Stimulated activated CD4-positive, alpha-beta T cell treated with anti-CD3 and anti-CD28 coated beads, TNF-alpha, amount 100 ng/mL, for 24 hours (primary cell): ENCODE measurements around the gene GPRC5B.

Experiments used
- DNase-seq, 3 experiments: peaks; one replicate each; pipeline ENCODE4 v3.0.0-alpha.2; 2020; ENCODE audit warnings: low read depth in 3 of 3

GPRC5B gene

GRCh38 chr16:19844945-19845641 is 39.6 kb downstream of the GPRC5B start:
- DNase-seq = no peak

- DNase-seq = no peak
Observed at GRCh38 chr16:19843371-19843770, 41.3 kb downstream of the GPRC5B start.

GRCh38 chr16:19842426-19843157 is 42.1 kb downstream of the GPRC5B start:
- DNase-seq = no peak

GRCh38 chr16:19841184-19841583 is 43.5 kb downstream of the GPRC5B start:
- DNase-seq = no peak

GRCh38 chr16:19840524-19841110 is 44.0 kb downstream of the GPRC5B start:
- DNase-seq = no peak

- no peak for DNase-seq
Observed at GRCh38 chr16:19837984-19838707, 46.5 kb downstream of the GPRC5B start.

GRCh38 chr16:19837331-19837980 is 47.2 kb downstream of the GPRC5B start:
- DNase-seq = no peak

DNA sequence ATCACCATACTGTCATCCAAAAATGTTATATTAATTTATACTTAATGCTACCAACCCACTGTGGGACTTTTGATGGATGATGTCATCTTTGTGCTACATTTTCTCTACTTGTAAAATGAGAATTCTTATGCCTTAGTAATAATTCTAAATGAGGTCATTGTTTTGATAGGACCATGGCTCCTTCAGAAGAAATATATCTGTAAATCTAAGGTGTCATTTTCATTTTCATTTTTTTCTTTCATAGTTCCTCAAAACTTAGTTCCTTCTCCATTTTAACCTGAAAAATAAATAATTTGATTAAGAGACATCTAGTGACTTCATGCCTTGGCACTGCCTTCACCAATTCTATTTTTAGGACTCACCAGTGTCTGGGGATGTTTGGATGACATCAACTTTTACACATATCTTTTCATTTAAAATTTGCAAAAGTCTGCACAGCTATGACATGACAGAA is 48.7 kb downstream of the GPRC5B start:
- no peak for DNase-seq

- no peak for DNase-seq
Observed at GRCh38 chr16:19835196-19835595, 49.5 kb downstream of the GPRC5B start.

DNA sequence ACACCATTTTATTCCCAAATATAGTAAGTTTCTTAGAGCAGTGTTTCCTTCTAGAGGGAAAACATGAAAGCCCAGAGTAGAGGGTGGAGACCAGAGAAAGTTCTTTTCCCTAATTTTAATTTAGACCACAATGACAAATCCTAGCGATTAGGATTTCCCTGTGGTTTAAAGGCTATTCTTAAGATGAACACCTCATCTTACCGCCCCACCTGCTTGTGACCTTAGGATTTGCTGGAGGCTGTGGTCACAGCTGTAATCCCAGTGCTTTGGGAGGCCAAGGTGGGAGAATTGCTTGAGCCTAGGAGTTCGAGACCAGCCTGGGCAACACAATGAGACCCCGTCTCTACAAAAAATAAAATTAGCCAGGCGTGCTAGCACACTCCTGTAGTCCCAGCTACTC is 51.1 kb downstream of the GPRC5B start:
- DNase-seq = no peak

DNA sequence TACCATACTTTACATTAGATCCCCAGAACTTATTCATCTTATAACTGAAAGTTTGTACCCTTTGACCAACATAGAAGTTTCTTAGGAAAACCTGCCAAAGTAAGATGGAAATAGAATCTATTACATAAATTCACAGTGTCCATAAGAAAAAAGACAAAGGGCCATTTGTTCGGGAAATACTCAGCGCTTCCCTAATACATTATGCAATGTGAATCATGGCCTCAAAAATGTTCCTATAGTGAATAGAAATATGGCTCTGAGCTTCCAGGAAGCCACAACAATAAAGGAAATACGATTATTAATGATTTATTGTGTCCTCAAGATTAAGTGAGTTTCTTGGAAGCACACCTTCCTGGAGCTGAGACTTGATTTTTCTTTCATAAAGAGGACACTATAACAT is 51.5 kb downstream of the GPRC5B start:
- no peak for DNase-seq

- DNase-seq = no peak
Observed at GRCh38 chr16:19831678-19832077, 53.0 kb downstream of the GPRC5B start.

GRCh38 chr16:19830902-19831560 is 53.6 kb downstream of the GPRC5B start:
- DNase-seq = no peak

DNA sequence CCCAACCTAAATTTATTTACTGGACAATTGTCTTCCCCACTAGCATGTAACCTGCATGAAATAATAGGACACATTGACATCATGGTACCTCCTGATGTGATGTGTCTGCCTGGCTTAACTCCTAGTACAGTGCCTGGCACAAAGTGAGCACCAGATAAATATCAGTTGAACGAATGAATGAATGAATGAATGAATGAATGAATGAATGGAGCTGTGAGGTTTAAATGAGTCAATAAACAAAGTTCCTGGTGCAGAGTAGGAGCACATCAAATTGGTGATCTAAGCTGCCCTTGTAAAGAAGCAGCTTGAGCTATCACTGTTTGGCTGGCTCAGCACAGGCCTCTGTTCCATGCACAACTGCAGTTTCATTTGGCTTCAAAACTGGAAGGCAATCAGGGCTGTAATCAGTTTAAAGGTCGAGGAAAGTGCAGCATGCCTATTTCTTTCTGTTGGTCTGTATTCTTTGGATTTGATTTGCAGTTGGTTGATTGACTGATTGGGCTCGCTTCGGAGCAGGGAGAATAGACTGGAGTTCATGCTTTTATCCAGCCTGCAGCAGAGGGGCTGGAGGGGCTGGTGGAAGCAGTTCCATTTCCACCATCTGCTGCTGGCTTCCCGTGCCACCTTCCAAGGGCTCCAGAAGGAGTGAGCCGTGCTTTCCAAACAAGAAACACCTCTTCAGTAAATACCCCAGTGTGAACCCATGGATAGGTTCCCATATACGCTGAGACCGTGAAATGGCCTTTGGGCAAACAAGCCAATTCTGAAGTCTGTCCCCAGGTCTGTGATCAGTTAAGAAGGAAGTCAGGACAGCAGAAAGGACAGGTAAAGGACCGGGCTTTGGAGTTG is 54.6 kb downstream of the GPRC5B start:
- no peak for DNase-seq

DNA sequence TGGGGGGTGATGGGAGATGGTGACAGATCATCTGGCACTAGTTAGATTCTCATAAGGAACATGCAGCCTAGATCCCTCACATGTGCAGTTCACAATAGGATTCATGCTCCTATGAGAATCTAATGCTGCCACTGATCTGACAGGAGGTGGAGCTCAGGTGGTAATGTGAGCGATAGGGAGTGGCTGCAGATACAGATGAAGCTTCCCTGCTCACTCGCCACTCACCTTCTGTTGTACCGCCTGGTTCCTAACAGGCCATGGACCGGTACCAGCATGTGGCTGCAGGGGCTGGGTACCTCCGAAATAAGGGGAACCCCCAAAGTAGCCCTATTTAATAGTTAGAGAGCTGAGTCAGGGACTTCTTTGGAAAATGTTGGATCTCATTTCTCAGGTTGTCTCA is 60.4 kb downstream of the GPRC5B start:
- no peak for DNase-seq

GRCh38 chr16:19823322-19823721 is 61.3 kb downstream of the GPRC5B start:
- DNase-seq = no peak

GRCh38 chr16:19822533-19822932 is 62.1 kb downstream of the GPRC5B start:
- DNase-seq = no peak

DNA sequence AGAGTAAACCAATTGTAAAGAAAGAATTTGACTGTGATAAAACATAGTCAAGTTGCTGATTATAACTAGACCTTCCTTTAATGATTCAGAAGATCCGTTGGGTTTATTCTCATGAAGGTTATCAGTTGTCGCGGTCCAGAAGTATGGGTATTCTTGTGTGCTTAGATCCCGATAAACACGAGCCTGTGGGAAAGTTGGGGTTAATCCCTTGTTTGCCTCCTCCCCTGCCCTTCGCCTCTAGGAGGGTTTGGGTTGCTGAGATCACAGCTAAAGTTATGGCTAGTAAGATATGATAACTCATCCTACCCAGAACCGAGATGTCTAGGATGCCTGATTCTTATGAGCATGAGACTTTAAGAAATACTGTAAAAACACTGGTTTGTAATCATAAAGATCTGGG is 66.8 kb downstream of the GPRC5B start:
- no peak for DNase-seq

GRCh38 chr16:19817122-19817521 is 67.5 kb downstream of the GPRC5B start:
- DNase-seq = no peak

GRCh38 chr16:19815418-19815817 is 69.2 kb downstream of the GPRC5B start:
- DNase-seq = no peak
